C4-2B (cell line): ENCODE measurements around the gene SKOR2.
"Not testable (repeated sequence)": the region's sequence is repeated elsewhere in the genome, so short reads cannot be mapped to it uniquely, and the experiment has no call there.

ENCODE experiments used
- H3K27ac ChIP-seq: fragments of 450-650 bp; 2 replicates; pipeline ENCODE4 v1.5.1; 2017
- ZFX ChIP-seq: fragments of 450-650 bp; IDR thresholded peaks from 2 replicates; pipeline ENCODE4 v1.6.1; 2017
- TF ChIP-seq, protein P1 (sequence below): fragments of 450-650 bp; conservative IDR thresholded peaks from 2 replicates; pipeline ENCODE4 v1.5.1; 2017; ENCODE audit warnings: mild to moderate bottlenecking

Gene SKOR2

DNA sequence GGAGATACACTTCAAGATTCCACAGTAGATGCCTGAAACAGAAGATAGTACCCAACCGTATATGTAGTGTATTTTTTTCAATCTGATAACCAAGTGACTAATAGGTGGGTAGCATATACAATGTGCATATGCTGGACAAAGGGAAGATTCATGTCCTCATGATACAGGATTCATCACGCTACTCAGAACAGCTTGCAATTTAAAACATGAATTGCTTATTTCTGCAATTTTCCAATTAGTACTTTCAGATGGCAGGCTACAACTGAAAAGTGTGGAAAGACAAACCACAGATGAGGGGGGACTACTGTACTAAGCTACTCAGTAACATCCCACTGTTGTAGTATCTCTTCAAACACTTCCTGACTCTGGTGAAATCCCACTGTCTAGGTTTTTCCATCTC, 79.0 kb downstream of the SKOR2 start:
- no peak overlapping the region for H3K27ac ChIP-seq
- no peak for TF ChIP-seq ZFX
- TF ChIP-seq, protein P1, sequence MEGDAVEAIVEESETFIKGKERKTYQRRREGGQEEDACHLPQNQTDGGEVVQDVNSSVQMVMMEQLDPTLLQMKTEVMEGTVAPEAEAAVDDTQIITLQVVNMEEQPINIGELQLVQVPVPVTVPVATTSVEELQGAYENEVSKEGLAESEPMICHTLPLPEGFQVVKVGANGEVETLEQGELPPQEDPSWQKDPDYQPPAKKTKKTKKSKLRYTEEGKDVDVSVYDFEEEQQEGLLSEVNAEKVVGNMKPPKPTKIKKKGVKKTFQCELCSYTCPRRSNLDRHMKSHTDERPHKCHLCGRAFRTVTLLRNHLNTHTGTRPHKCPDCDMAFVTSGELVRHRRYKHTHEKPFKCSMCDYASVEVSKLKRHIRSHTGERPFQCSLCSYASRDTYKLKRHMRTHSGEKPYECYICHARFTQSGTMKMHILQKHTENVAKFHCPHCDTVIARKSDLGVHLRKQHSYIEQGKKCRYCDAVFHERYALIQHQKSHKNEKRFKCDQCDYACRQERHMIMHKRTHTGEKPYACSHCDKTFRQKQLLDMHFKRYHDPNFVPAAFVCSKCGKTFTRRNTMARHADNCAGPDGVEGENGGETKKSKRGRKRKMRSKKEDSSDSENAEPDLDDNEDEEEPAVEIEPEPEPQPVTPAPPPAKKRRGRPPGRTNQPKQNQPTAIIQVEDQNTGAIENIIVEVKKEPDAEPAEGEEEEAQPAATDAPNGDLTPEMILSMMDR: no peak

- TF ChIP-seq, protein P1: no peak
- no peak for TF ChIP-seq ZFX
- no peak overlapping the region for H3K27ac ChIP-seq
These were observed 82.5 kb downstream of the SKOR2 start for GRCh38 chr18:47168913-47169312.

DNA sequence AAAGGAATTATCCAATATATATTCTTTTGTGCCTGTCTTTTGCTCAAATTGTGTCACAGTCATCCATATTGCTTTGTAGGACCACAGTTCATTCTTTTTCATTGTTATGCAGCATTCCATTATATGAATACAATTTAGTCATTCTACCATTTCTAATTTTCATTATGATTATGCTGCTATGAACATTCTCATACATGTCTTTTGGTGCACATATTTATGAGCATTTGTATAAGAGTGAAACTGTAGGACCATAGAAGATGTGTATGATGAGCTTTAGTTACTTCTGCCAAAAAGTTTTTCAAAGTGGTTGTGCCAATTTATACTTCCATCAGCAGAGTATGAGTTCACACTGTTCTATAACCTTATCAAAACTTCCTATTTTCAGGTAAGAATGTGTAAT, 83.0 kb downstream of the SKOR2 start:
- TF ChIP-seq, protein P1: no peak
- no peak for TF ChIP-seq ZFX
- H3K27ac ChIP-seq: no peak overlapping the region

DNA sequence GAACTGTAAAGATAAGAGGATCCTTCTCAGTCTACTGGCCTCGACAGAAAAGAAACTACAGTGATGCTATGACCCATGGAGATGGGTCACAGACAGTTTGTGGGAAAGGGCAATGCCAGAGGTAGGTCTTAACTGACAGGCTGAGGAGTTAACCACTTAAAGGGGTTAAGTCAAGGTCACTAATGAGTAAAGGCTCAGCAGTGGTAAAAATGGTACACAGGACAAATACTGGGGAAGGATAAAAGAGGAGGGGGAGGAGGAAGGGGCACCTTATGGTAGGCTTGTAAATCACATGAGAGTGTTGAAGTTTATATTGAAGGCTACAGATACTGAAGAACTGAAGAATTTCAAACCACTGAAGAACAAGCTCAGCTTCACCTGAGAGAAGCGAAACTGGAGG, 85.2 kb downstream of the SKOR2 start:
- H3K27ac ChIP-seq: no peak overlapping the region
- TF ChIP-seq, protein P1: no peak
- TF ChIP-seq ZFX: no peak

DNA sequence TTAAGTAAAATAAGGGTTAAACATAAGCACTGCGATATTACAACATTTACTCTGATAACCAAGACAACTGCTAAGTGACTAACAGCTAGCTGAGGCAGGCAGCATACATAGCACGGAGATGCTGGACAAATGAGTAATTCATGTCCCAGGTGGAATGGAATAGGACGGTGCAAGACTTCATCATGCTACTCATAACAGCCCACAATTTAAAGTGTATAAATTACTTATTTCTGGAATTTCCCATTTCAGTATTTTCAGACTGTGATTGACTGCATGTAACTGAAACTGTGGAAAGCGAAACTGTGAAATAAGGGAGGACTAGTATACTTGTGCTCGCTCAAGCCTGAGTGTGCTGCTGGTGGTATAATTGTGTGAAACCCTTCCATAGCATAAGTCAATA, 88.2 kb downstream of the SKOR2 start:
- no peak overlapping the region for H3K27ac ChIP-seq

GRCh38 chr18:47160256-47160655, 91.2 kb downstream of the SKOR2 start:
- H3K27ac ChIP-seq: no peak overlapping the region
- TF ChIP-seq, protein P1: no peak
- no peak for TF ChIP-seq ZFX

More for the DNA sequence above, 88.2 kb downstream of the SKOR2 start:
- no peak for TF ChIP-seq ZFX
- TF ChIP-seq, protein P1: no peak

DNA sequence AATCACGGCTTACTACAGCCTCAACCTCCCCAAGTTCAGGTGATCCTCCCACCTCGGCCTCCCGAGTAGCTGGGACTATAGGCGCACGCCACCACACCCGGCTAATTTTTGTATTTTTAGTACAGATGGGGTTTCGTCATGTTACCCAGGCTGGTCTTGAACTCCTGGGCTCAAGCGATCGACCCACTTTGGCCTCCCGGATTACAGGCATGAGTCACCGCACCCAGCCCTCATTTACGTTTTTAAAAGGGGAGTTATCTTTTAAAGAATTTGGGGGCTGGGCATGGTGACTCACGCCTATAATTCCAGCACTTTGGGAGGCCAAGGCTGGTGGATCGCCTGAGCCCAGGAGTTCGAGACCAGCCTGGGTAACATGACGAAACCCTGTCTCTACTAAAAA, 93.1 kb downstream of the SKOR2 start:
- not testable (repeated sequence) for H3K27ac ChIP-seq
